GM18526 (cell line): Measurements from ENCODE around the gene TMEM131L.

Experiments
- POLR2A ChIP-seq: IDR thresholded peaks from 3 replicates; pipeline ENCODE4 v1.6.1; 2011; ENCODE audit not compliant: insufficient read length; ENCODE audit errors: extremely low read depth

TMEM131L gene

DNA sequence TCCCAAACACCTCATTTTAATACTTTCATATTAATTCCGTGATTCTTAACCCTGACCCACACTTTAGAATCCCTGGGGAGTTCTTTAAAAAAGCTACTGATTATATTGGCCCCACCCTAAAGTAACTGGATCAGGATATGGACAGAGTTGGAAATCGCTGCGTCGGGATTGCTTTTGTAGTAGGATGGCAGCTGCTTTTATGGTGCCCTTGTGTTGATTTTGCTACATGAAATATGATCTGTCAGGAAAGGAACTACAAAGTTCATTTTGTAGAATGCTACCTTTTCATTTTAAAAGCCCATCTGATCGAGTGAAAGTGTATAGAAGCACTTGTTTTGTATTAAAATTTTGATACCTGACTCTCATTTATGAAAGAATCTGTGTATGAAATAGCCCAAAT is 43.6 kb downstream of the TMEM131L start:
- TF ChIP-seq POLR2A, result no peak

DNA sequence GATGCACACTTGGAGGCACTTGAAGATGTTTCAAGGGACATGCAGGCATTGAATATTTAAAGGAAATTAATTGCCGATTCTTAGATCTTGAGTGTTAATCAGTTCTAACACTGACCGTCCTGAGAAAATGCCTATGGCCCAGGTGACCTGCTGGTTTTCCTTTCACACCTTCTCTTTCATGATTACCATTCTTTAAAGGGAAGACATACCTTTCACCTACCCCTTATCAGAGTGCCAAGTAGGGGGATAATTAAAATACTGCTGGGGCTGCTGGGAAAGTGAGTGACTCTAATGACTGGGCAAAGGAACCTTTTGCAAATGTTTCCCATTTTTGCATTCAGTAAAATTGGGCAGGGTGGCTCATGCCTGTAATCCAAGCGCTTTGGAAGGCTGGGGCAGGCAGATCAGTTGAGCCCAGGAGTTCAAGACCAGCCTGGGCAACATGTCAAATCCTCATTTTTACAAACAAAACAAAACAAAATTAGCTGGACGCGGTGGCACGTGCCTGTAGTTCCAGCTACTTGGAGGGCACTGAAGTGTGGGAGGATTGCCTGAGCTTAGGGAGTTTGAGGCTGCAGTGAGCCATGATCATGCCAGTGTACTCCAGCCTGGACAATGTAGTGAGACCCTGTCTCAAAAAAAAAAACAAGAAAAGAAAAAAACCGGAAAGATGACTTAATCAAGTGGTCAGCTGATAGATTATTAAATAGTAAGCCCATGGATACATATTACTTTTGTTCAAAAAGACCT is 44.3 kb downstream of the TMEM131L start:
- TF ChIP-seq POLR2A, result no peak

DNA sequence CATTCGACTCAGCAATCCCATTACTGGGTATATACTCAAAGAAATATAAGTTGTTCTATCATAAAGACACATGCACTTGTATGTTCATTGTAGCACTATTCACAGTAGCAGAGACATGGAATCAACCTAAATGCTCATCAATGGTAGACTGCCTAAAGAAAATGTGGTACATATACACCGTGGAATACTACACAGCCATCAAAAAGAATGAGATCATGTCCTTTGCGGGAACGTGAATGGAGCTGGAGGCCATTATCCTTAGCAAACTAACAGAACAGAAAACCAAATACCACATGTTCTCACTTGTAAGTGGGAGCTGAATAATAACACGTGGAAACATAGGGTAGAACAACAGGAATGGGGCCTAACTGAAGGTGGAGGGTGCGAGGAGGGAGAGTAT is 44.9 kb downstream of the TMEM131L start:
- no peak for TF ChIP-seq POLR2A

DNA sequence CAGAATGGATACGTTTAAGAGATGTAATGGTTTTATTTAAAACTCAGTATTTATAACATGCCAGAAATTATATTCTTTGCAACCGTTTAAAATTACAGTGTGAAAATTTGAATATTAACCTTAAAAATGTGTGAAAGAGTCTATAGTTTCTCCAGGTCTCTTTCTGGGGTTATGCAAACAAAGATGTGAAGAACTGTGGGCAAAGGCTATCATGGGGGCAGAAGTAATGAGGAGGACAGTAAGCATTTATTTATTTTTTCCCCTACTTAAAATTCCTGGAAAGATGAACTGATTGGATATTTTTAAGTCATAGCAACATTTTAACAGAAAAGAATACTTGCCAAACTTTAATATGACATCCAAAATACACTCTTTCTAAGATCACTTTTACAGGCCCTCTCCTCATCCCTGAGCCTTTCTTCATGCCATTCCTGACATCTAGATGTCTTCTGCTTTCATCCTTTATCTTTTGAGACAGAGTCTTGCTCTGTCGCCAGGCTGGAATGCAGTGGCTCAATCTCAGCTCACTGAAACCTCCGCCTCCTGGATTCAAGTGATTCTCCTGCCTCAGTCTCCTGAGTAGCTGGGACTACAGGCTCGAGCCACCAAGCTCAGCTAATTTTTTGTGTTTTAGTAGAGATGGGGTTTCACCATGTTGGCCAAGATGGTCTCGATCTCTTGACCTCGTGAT is 46.1 kb downstream of the TMEM131L start:
- TF ChIP-seq POLR2A, result no peak

DNA sequence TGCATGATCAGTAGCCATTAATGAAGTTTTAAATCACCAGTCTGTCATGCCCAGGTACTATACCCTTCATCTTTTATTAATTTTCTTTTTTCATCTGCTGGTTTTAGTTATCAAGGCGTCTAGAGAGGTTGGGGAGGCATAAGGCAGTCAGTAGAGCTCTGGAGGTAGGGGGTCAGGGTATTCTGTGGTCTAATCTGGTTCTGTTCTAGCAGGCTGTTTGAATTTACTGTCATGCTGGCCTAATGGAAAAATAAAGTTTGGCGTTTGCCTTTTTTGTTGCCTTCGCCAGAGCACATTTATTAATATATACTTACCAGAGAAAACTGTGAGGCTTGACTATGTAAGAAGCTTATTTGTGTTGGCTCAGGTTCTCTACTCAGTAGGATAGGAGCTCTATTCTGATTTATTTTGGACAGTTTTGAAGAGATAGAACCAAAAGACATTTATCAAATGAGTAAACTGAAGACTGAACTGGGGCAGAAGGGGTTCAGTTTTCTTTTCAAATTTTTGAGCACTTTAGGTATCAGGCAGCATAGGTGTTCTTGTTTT is 46.9 kb downstream of the TMEM131L start:
- no peak for TF ChIP-seq POLR2A

DNA sequence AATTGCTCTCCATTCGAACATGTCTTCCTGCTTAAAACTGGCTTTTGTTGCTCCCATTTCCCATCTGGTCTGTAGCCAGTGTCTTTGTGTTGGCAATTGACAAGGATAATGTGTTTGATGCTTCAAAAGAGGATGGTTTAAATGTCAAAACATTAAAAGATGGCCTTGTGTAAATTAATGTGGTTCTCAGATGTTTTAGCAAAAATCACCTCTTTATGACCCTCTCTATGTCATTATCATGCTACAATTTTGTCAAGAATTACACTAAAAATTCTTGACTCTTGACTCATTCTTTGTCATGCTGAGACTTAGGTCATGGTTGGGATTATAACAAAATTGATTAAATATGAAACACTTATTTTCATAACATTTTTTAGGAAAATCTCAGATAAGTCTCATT is 47.4 kb downstream of the TMEM131L start:
- no peak for TF ChIP-seq POLR2A

DNA sequence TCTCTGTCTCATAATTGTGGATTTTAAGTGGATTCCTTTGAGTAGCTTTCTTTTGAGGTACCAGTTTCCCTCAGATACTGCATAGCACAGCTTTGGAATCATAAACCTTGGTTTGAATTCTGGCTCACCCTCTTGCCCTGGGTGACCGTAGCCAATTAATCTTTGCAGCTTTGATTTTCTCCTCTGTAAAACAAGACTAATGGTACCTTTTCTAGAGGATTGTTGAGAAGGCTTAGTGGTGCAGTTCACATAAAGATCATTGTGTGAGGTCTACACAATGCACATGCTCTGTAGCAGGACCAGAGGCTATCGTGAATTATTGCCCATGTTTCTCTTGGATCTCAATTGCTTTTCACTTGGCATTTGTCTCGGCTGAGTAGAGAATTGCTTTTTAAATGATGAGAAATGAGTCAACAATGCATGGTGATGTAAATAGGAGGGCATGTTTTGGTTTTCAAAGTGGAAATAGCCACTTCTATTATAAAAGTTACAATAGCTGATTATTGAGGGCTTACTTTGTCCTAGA is 47.9 kb downstream of the TMEM131L start:
- no peak for TF ChIP-seq POLR2A

DNA sequence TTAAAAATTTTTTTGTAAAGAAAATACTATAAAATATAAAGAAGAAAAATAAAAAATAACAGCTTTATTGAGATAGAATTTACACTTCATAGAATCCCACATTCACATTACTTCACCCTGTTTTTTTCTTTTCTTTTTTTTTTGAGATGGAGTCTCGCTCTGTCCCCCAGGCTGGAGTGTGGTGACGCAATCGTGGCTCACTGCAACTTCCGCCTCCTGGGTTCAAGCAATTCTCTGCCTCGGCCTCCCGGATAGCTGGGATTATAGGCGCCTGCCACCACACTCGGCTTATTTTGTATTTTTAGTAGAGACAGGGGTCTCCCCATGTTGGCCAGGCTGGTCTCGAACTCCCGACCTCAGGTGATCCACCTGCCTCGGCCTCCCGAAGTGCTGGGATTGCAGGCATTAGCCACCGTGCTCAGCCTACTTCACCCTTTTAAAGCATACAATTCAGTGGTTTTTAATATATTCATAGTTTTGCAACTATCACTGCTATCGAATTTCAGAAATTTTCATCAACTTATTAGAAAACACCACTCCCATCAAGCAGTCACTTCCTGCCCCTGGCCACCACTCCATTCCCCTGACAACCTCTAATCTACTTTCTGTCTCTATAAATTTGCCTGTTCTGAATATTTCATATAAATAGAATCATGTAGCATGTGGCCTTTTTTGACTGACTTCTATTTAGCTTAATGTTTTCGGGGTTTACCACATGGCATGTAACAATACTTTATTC is 48.7 kb downstream of the TMEM131L start:
- TF ChIP-seq POLR2A, result no peak

DNA sequence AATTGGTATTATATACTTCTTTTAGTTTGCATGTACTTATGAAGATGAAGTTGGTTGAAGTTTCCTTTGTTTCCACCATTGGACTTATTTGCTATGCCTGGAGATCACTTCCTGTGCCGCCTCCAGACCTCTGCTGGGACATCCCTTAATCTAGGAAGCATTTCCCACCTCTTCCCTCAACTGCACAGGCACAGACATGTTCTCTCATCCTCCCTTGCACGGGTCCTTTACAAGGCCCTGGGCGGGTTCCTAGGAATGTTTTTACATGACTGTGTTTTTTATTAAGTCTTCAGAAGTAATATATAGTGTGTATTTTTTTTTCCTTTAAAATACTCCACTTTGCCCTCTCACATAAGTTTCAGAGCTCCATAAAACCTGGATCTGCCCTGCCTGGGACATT is 51.0 kb downstream of the TMEM131L start:
- no peak for TF ChIP-seq POLR2A

DNA sequence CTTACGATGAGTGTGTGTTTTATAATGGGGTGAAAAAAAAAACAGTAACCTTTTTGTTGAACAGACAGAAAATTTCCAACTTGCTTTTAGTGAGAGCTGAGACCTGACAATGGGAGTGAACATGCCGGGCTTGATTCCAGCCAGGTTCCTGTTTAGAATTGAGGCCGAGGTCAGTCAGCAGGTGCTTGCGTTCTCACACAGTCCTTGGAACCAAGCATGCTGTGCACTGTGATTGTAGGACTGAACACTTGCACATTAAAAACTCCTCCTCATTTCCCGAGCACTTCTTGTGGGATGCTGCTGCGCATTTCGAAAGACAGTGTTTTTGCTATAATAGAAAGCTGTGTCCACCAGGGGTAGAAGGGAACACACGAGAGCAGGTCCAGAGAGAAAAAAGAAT is 51.8 kb downstream of the TMEM131L start:
- TF ChIP-seq POLR2A, result no peak

DNA sequence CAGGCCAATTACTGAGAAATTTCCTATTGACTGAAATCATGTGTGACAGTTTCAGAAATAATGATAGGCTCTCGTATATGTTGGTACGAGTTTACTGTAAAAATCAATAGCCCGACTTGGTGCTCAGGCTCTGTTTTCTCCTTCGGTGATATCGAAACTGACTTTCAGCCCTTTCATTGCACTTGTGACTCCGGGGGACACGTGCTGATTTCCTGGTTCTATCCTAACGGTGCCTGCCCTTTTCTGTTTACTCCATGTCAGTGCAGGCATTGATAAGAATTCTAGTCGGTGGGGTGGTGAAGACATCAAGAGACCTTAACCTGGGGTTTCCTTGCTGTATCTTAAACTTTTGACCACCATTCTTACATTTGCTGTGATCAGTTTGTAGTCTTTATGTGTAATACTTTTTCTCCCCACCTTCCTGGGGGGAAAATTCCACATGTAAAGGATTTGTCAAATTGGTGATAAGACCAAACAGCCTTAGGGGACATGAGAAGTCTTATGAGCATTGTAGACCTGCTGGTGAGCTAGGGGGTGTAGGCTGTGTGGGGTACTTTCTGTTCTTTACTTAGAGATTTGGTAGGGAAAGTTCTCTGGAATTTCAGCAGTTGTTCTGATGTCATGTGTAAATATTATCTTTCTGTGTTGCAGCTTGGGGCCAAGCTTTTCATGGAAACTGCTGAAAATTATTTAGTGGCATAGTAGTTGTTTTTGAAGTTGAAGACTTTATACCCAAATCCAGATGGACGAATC is 52.7 kb downstream of the TMEM131L start:
- no peak for TF ChIP-seq POLR2A

DNA sequence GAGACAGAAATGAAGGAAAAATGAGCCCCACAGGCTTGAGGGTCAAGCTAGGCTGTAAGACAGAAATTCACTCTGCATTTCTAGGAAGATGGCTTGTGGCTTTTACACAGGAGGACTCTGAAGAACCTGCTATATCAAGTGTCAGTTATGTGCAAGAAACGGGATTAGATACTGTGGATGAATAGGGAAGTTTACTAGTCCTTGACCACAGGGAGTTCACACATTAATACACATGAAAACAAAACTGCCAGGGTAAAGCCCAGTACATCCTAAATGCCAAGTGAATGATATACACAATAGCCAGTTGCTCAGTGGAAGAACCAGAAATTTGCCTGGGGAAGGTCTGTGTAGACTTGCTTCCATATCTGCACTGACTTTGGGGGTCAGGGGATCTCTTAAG is 53.5 kb downstream of the TMEM131L start:
- no peak for TF ChIP-seq POLR2A

DNA sequence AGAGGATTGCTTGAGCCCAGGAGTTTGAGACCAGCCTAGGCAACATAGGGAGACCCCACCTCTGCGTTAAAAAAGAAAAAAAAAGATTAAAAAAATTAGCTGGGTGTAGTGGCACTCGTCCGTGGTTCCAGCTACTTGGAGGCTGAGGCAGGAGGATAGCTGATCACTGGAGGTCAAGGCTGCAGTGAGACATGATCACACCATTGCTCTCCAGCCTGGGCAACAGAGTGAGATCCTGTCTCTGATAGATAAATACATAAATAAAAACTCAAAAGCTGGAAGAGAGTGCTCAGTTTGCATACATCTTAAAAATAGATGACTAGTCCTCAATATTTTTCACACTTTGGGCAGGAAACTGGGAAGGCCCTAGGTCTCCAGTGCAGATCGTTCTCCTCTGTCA is 54.1 kb downstream of the TMEM131L start:
- no peak for TF ChIP-seq POLR2A

DNA sequence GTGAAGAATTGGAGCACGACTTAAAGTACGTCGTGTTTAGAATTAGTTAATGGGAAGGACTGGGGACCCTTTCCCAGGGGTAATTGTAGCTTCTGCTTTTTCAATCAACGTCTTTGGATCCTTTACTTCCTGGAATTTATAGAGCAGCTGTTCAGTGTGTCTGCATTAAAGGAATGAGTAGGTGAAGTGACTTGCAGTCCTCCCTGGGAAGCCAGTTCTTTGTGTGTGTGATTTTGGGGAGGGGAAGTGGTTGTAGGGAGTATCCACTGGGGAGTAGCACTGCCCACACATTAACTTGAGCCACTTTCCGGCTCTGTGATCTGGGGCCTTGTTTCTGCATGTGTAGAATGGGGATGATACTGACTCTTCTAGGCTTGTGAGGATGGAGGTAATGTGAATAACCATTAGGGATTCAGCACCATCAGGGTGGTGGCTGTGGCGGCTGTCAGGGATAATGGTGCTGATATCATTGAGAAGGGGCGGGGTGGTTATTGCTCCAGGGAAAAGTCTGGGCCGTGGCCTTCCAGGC is 54.7 kb downstream of the TMEM131L start:
- no peak for TF ChIP-seq POLR2A

DNA sequence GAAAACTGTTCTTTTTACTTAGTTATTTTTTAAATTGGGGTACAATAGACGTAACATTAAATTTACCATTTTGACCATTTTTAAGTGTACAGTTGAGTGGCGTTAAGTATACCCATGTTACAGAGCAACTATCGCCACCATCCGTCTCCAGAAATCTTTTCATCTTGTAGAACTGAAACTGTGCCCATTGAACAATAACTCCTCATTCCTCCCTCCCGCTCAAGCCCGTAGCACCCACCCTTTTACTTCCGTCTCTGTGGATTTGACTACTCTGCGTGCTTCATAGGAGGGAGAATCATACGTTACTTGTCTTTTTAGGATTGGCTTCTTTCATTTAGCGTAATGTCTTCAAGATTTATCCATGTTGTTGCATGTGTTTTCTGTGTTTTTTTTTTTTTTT is 55.3 kb downstream of the TMEM131L start:
- TF ChIP-seq POLR2A, result no peak
